ENCODE results near the gene ABHD5. TPM values are rescaled to one million over a fixed set of nuclear protein-coding genes. Genes with fewer than 3 reads are reported as not detected.
A peak's percentile ranks its signal among the peaks of the same experiment; 100 is the strongest.

The ABHD5 gene
- total RNA-seq, 1 experiment from 2014 or later, result 11.3 TPM

- Mint-ChIP-seq H3K27ac (no peak overlapping the region), H3K4me1 (peaks cover 21% of the 10 kb centered on the region), H3K9me3 (peaks cover 6% of the 10 kb centered on the region; the same call in 1 of the 2 replicates), H3K27me3 (ENCODE audit: low read depth) (no peaks in the 10 kb centered on the region; the same call in 1 of the 2 replicates), H3K36me3 (no peaks in the 10 kb centered on the region), H3K4me3 (no peak overlapping the region)
- TF ChIP-seq GTF2I (CRISPR knock-in tag; conservative IDR thresholded peaks at IDR 0.05) (no peak), IRF2 (CRISPR knock-in tag; IDR thresholded peaks at IDR 0.05; ENCODE audit: borderline replicate concordance, low read depth) (no peak), GRHL2 (CRISPR knock-in tag; IDR thresholded peaks at IDR 0.05; ENCODE audit: insufficient replicate concordance, severe bottlenecking) (no peak), OVOL2 (CRISPR knock-in tag; IDR thresholded peaks at IDR 0.05; ENCODE audit: borderline replicate concordance) (no peak), E2F5 (CRISPR knock-in tag; IDR thresholded peaks at IDR 0.05) (no peak), E2F4 (CRISPR knock-in tag; IDR thresholded peaks at IDR 0.05; ENCODE audit: borderline replicate concordance, low read depth) (no peak), ZNF281 (CRISPR knock-in tag; IDR thresholded peaks at IDR 0.05) (no peak), CTCF (IDR thresholded peaks at IDR 0.05) (no peak), MXD4 (CRISPR knock-in tag; IDR thresholded peaks at IDR 0.05; ENCODE audit: borderline replicate concordance) (no peak), FOXK1 (CRISPR knock-in tag; IDR thresholded peaks at IDR 0.05) (no peak), SMAD4 (CRISPR knock-in tag; IDR thresholded peaks at IDR 0.05) (no peak), CREB1 (CRISPR knock-in tag; IDR thresholded peaks at IDR 0.05) (no peak)
- ChIA-PET POLR2A (no interaction called here), CTCF (interaction anchor here (2.0 kb wide), 1 partner anchor 14 kb away, joined by 6 read pairs; no protein-coding TSS in a partner anchor)
- DNase-seq (ENCODE audit: low spot score) (no peak), ATAC-seq (peak; percentile 38)
Measured at GRCh38 chr3:43755516-43756200, 64.9 kb downstream of the ABHD5 start.

- CTCF ChIA-PET, result interaction anchor here (1.1 to 2.6 kb wide), 3 partner anchors 11 to 98 kb away, joined by 3 to 10 read pairs (median 3); no protein-coding TSS in a partner anchor
- H3K9me3 Mint-ChIP-seq, result no peaks in the 10 kb centered on the region
- TF ChIP-seq HMGA2 (CRISPR knock-in tag; IDR thresholded peaks at IDR 0.05) (no peak), IRF1 (CRISPR knock-in tag; IDR thresholded peaks at IDR 0.05) (no peak), MYBL2 (CRISPR knock-in tag; IDR thresholded peaks at IDR 0.05) (no peak), E2F4 (CRISPR knock-in tag; IDR thresholded peaks at IDR 0.05; ENCODE audit: borderline replicate concordance, low read depth) (no peak), OVOL2 (CRISPR knock-in tag; IDR thresholded peaks at IDR 0.05; ENCODE audit: borderline replicate concordance) (no peak), TEAD1 (CRISPR knock-in tag; IDR thresholded peaks at IDR 0.05) (no peak), CDX4 (CRISPR knock-in tag; IDR thresholded peaks at IDR 0.05; ENCODE audit: borderline replicate concordance) (no peak), SMAD3 (CRISPR knock-in tag; IDR thresholded peaks at IDR 0.05; ENCODE audit: borderline replicate concordance) (no peak), EMX1 (CRISPR knock-in tag; IDR thresholded peaks at IDR 0.05) (no peak), ZNF671 (CRISPR knock-in tag; IDR thresholded peaks at IDR 0.05) (no peak)
- H3K4me3 Mint-ChIP-seq, result no peak overlapping the region
- no peaks in the 10 kb centered on the region for H3K36me3 Mint-ChIP-seq
- H3K4me1 Mint-ChIP-seq, result peaks cover 27% of the 10 kb centered on the region
- no peak for ATAC-seq
- H3K27me3 Mint-ChIP-seq (ENCODE audit: low read depth), result no peaks in the 10 kb centered on the region; the same call in 1 of the 2 replicates
- no peak overlapping the region for H3K27ac Mint-ChIP-seq
- no peak for DNase-seq (ENCODE audit: low spot score)
- POLR2A ChIA-PET, result no interaction called here
Measured at GRCh38 chr3:43757666-43758321, 67.1 kb downstream of the ABHD5 start.
